ENCODE data around the gene BRINP1.

GRCh38 chr9:119126040-119126439 is 243.2 kb downstream of the BRINP1 start:
- TF ChIP-seq CTCF (IDR thresholded peaks at IDR 0.05) (no peak), REST (IDR thresholded peaks at IDR 0.05; ENCODE audit: insufficient read depth in 1 of 2, low read depth in 2 of 2, low read length in 1 of 2) (no peak), POLR2AphosphoS5 (IDR thresholded peaks at IDR 0.05; ENCODE audit: low read depth, low read length) (no peak), SIN3A (IDR thresholded peaks at IDR 0.05; ENCODE audit: borderline replicate concordance, insufficient read depth, low read depth, low read length) (no peak)

All from Panc1 (cell line).